GM12873 (cell line): ENCODE results near the gene GMDS.

Experiments
- TF ChIP-seq, protein P1 (sequence below): IDR thresholded peaks from 2 replicates; pipeline ENCODE4 v1.5.1; 2012; ENCODE audit warnings: low read depth, mild to moderate bottlenecking, moderate library complexity, low read length, control low read depth; ENCODE audit not compliant: insufficient read depth; ENCODE audit errors: missing control alignments

GMDS gene

GRCh38 chr6:1622851-1623768 is 622.3 kb downstream of the GMDS start:
- TF ChIP-seq, protein P1, sequence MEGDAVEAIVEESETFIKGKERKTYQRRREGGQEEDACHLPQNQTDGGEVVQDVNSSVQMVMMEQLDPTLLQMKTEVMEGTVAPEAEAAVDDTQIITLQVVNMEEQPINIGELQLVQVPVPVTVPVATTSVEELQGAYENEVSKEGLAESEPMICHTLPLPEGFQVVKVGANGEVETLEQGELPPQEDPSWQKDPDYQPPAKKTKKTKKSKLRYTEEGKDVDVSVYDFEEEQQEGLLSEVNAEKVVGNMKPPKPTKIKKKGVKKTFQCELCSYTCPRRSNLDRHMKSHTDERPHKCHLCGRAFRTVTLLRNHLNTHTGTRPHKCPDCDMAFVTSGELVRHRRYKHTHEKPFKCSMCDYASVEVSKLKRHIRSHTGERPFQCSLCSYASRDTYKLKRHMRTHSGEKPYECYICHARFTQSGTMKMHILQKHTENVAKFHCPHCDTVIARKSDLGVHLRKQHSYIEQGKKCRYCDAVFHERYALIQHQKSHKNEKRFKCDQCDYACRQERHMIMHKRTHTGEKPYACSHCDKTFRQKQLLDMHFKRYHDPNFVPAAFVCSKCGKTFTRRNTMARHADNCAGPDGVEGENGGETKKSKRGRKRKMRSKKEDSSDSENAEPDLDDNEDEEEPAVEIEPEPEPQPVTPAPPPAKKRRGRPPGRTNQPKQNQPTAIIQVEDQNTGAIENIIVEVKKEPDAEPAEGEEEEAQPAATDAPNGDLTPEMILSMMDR = no peak

GRCh38 chr6:1622220-1622850 is 623.1 kb downstream of the GMDS start:
- TF ChIP-seq, protein P1 = no peak

DNA sequence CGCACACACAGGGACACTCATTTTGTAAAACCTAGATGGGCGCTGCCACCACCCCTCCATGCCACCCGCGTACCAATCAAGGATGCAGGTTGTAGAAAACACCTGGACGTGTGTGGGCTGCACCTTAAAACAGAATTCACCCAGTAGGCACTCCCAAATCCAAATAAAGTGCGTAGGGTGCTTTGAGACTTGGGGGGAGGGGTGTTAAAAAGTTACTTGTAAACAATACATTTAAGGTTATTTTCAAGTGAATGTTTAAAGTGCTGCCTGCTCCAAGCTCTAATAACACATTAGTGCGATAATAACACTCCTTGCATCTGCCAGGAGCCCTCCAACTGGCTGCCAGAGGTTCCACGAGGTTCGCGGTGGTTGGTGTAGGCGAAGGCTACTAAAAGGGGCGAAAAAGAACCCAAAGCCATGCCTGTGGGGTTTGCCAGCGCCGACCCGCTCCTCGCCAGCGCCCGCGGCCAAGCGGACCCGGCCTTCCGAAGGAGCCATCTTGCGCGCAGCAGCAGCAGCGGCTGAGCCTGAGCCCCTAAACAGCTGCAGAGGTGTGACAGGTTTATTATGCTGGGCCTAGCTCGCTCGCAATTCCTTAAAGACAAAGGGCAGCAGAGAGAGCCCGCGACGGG is 624.2 kb downstream of the GMDS start:
- TF ChIP-seq, protein P1 = no peak

GRCh38 chr6:1620504-1621069 is 624.8 kb downstream of the GMDS start:
- TF ChIP-seq, protein P1 = no peak

GRCh38 chr6:1619673-1620503 is 625.5 kb downstream of the GMDS start:
- TF ChIP-seq, protein P1 = no peak

DNA sequence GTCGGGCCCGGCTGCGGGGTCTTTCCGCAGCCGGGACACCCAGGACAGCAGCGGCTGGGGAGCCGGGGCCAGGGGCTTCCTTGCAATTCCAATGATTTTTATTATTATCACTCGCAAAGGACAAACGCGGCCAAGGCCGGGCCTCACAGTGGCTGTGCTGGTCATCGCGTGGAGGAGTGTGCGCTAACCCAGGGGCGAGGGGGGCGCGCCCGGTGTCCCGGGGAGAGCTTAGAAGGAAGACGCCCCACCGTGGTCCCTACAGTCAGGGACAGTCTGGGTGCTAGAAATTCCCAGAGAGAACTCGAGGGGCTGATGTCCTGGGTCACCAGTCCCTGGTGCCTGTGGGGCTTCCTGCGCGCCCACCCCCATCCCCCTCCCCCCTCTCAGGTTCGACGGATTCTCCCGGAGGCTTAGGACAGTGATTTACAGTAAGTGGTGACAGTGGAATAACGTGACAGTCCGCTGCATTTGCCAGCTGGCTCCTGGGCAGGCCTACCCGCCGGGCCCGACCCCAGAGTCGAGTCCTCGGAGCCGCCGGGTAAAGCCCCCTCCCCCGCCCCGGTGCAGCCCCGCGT is 626.2 kb downstream of the GMDS start:
- TF ChIP-seq, protein P1 = no peak
